CD4-positive, alpha-beta memory T cell (primary cell): ENCODE data around the gene VTI1A. TPM values are rescaled to one million over a fixed set of nuclear protein-coding genes. Genes with fewer than 3 reads are reported as not detected.

Experiments used
- CTCF ChIA-PET: fragments of 350-600 bp; sonication (Branson Sonifier 250); formaldehyde crosslinking; loops from one replicate; lab custom pipeline; 2021; ENCODE audit warnings: inconsistent platforms; ENCODE audit not compliant: partially characterized antibody; lab: Charles Lee
- POLR2A ChIA-PET: fragments of 350-600 bp; sonication (Branson Sonifier 250); formaldehyde crosslinking; loops from one replicate; lab custom pipeline; 2021; ENCODE audit not compliant: partially characterized antibody; lab: Charles Lee
- DNase-seq, 5 donors: peaks; one replicate each; pipeline versions ENCODE4 v3.0.0 to v3.0.0-alpha.2; 2020 to 2022; ENCODE audit warnings: mixed read lengths in 1 of 5
- H3K27ac ChIP-seq: one replicate; pipeline ENCODE4 v1.7.0; 2013; ENCODE audit warnings: low read depth, low read length
- H3K27me3 ChIP-seq: 2 replicates; pipeline ENCODE4 v1.7.0; 2013; ENCODE audit warnings: mild to moderate bottlenecking, low read length, moderate library complexity; ENCODE audit not compliant: insufficient read depth
- H3K36me3 ChIP-seq: 2 replicates; pipeline ENCODE4 v1.7.0; 2013; ENCODE audit warnings: mild to moderate bottlenecking, low read length, moderate library complexity; ENCODE audit not compliant: insufficient read depth
- H3K4me1 ChIP-seq: 2 replicates; pipeline ENCODE4 v1.7.0; 2013; ENCODE audit warnings: mild to moderate bottlenecking, low read length, moderate library complexity; ENCODE audit not compliant: insufficient read depth
- H3K4me3 ChIP-seq, 2 donors: one replicate each; pipeline ENCODE4 v1.7.0; 2013; ENCODE audit warnings: low read length in 2 of 2, mild to moderate bottlenecking in 1 of 2
- H3K9me3 ChIP-seq, 2 donors: one replicate each; pipeline ENCODE4 v1.7.0; 2013; ENCODE audit warnings: low read length in 2 of 2, control low read depth in 1 of 2; ENCODE audit not compliant: control insufficient read depth in 1 of 2
- H3K27ac Mint-ChIP-seq, 7 donors: one replicate each; pipeline ENCODE4 v1.8.0; 2020 to 2021; ENCODE audit warnings: mixed read lengths in 7 of 7, mild to moderate bottlenecking in 6 of 7, inconsistent platforms in 3 of 7, moderate library complexity in 3 of 7
- H3K27me3 Mint-ChIP-seq, 2 donors: one replicate each; pipeline ENCODE4 v1.8.0; 2020 to 2021; ENCODE audit warnings: mixed read lengths in 2 of 2
- H3K36me3 Mint-ChIP-seq, 2 donors: one replicate each; pipeline ENCODE4 v1.8.0; 2020 to 2021; ENCODE audit warnings: mixed read lengths in 2 of 2, inconsistent platforms in 1 of 2, mild to moderate bottlenecking in 1 of 2
- H3K4me1 Mint-ChIP-seq, 4 donors: one replicate each; pipeline ENCODE4 v1.8.0; 2020 to 2021; ENCODE audit warnings: mixed read lengths in 4 of 4, mild to moderate bottlenecking in 1 of 4
- H3K4me3 Mint-ChIP-seq, 8 donors: one replicate each; pipeline ENCODE4 v1.8.0; 2020 to 2021; ENCODE audit warnings: mixed read lengths in 8 of 8, mild to moderate bottlenecking in 7 of 8, moderate library complexity in 6 of 8, inconsistent platforms in 3 of 8
- H3K9me3 Mint-ChIP-seq, 8 donors: one replicate each; pipeline ENCODE4 v1.8.0; 2020 to 2021; ENCODE audit warnings: mixed read lengths in 8 of 8, mild to moderate bottlenecking in 5 of 8, inconsistent platforms in 3 of 8, moderate library complexity in 1 of 8
- intact Hi-C: fragments of 100-400 bp; cut with micrococcal nuclease; formaldehyde crosslinking; loops from one replicate; pipeline ENCODE4 v1.15.1; 2023
- polyA plus RNA-seq, 2 donors: library from polyadenylated mRNA; unstranded; fragments of 300-500 nt; fragmentation: Illumina TruSeq; gene quantifications; one replicate each; pipeline ENCODE4 v1.2.3, GENCODE V29; 2021
- total RNA-seq, 2 experiments: library from RNA; stranded (reverse); gene quantifications; one replicate each; pipeline ENCODE4 v1.2.3, GENCODE V29; 2021

The VTI1A gene
- total and polyA plus RNA-seq, 4 experiments from 2014 or later, result 24.4 to 48.5 (median 40.0) TPM

DNA sequence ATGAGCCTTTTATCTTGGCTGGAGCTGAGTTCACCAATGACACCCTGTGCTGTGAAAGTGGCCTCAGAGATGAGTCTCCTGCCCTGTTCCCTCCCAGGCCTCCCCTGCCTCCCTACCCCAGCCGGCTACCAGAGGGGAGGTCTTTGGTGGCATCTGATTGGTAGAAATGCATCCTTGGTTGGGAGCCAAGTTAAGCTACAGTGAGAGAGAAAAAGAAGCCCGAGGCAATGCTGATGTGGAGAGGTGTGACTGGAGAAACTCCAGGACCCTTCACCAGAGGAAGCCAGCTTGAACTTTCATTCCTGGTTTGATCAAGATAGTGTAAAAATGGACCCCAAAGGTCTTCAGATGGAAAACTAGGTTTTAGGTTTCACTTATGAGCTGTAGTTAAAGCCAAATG is 311.9 kb downstream of the VTI1A start:
- no peak overlapping the region for H3K27ac Mint-ChIP-seq
- intact Hi-C loops, result no loop called here
- Histone ChIP-seq H3K4me3 (no peak overlapping the region), H3K27me3 (no peaks in the 10 kb centered on the region), H3K36me3 (no peaks in the 10 kb centered on the region), H3K27ac (no peak overlapping the region), H3K9me3 (no peaks in the 10 kb centered on the region), H3K4me1 (no peaks in the 10 kb centered on the region)
- no peak overlapping the region for H3K4me3 Mint-ChIP-seq
- H3K36me3 Mint-ChIP-seq, result peaks cover 15 to 19% of the 10 kb centered on the region in 2 donors
- POLR2A ChIA-PET, result no interaction called here
- no peaks in the 10 kb centered on the region for H3K4me1 Mint-ChIP-seq
- H3K9me3 Mint-ChIP-seq, result no peaks in the 10 kb centered on the region
- CTCF ChIA-PET, result no interaction called here
- H3K27me3 Mint-ChIP-seq, result no peaks in the 10 kb centered on the region
- no peak for DNase-seq

DNA sequence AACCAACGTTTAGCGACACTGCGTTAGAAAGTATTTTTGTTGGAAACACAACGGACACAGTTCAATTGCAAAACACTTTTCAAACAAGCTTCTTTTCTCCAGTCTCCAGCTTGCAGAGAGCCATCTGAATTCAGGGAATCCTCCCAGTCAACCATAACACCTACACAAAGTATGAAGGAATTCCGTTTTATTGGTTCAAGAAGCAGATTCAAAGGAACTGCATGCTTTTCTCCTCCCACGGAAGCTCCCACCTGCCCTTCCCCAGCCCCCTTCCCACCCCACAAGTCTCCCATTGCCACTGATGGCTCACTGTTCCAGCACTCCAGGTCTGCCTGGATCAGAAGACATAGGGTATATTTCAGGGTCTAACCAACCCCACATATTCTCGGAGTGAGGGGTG is 312.5 kb downstream of the VTI1A start:
- Mint-ChIP-seq H3K27me3 (no peaks in the 10 kb centered on the region), H3K4me1 (no peaks in the 10 kb centered on the region), H3K27ac (no peak overlapping the region), H3K9me3 (no peaks in the 10 kb centered on the region), H3K4me3 (no peak overlapping the region), H3K36me3 (peaks cover 9 to 14% of the 10 kb centered on the region in 2 donors)
- H3K27me3 ChIP-seq, result no peaks in the 10 kb centered on the region
- intact Hi-C loops, result no loop called here
- no peaks in the 10 kb centered on the region for H3K9me3 ChIP-seq
- DNase-seq, result no peak
- H3K4me1 ChIP-seq, result no peaks in the 10 kb centered on the region
- no peak overlapping the region for H3K27ac ChIP-seq
- H3K36me3 ChIP-seq, result no peaks in the 10 kb centered on the region
- POLR2A ChIA-PET, result no interaction called here
- CTCF ChIA-PET, result no interaction called here
- H3K4me3 ChIP-seq, result no peak overlapping the region

DNA sequence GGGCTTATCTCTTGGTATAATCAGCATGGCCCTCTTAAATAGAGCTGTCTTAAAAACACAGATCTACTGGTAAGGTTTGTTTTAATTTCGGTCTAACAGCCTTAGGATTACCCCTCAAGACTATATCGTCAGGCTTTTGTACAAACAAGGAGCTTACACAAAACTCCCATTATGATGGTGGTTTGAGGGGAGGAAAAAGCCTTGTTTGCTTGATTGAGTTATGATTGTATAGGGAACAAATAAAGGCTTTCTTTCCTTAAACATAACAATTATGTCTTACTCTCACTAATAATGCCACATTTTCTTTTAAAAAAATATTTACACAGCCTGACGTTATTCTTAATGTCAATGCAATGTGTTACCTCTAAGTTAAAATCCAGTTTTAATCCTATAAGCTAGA is 314.2 kb downstream of the VTI1A start:
- ChIA-PET POLR2A (no interaction called here), CTCF (interaction anchor here (0.9 kb wide), 1 partner anchor 19 kb away, joined by 3 read pairs; no protein-coding TSS in a partner anchor)
- no peaks in the 10 kb centered on the region for H3K36me3 ChIP-seq
- no peak overlapping the region for H3K4me3 ChIP-seq
- no peaks in the 10 kb centered on the region for H3K9me3 ChIP-seq
- no peak overlapping the region for H3K27ac ChIP-seq
- Mint-ChIP-seq H3K27ac (no peak overlapping the region), H3K4me1 (no peaks in the 10 kb centered on the region), H3K27me3 (no peaks in the 10 kb centered on the region), H3K36me3 (peaks cover 6 to 12% of the 10 kb centered on the region in 2 donors), H3K9me3 (no peaks in the 10 kb centered on the region), H3K4me3 (no peak overlapping the region)
- H3K27me3 ChIP-seq, result no peaks in the 10 kb centered on the region
- intact Hi-C loops, result no loop called here
- DNase-seq, result no peak
- H3K4me1 ChIP-seq, result no peaks in the 10 kb centered on the region

DNA sequence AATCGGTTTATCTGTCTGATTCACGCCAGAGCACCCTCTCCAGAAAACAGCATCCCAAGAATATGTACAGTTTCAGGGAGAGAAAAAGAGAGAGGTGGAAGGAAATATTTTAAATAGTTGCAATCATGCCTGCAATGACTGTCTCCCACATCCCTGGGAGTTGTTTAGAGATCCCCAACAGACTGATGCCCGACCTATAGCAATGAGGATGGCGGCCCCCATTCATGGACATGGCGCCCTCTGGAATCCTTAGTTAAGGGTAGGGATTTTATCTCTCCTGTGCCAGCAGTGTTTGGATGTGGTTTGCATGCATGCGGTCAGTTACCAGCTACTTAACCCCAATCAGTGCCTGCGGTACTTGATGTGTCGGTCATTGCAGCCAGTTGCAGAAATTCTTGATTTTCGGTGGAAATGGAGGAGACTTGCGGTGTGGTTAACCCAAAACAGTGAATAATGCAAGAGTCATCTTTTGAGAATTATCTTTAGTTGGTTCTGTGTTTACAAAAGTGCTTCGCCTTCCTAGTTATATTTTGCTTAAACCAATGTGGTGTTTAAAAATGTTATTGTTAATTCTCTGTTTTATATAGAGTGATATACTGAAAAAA is 317.0 kb downstream of the VTI1A start:
- no peaks in the 10 kb centered on the region for H3K36me3 ChIP-seq
- no peak overlapping the region for H3K27ac Mint-ChIP-seq
- H3K27ac ChIP-seq, result no peak overlapping the region
- H3K27me3 Mint-ChIP-seq, result no peaks in the 10 kb centered on the region
- no peak overlapping the region for H3K4me3 ChIP-seq
- POLR2A ChIA-PET, result no interaction called here
- intact Hi-C loops, result no loop called here
- H3K9me3 Mint-ChIP-seq, result no peaks in the 10 kb centered on the region
- H3K9me3 ChIP-seq, result no peaks in the 10 kb centered on the region
- no peaks in the 10 kb centered on the region for H3K27me3 ChIP-seq
- DNase-seq, result no peak
- H3K4me1 Mint-ChIP-seq, result peaks cover 0 to 2% (median 0%) of the 10 kb centered on the region in 4 donors
- H3K4me1 ChIP-seq, result no peaks in the 10 kb centered on the region
- peaks cover 1 to 8% of the 10 kb centered on the region in 2 donors for H3K36me3 Mint-ChIP-seq
- CTCF ChIA-PET, result no interaction called here
- no peak overlapping the region for H3K4me3 Mint-ChIP-seq

DNA sequence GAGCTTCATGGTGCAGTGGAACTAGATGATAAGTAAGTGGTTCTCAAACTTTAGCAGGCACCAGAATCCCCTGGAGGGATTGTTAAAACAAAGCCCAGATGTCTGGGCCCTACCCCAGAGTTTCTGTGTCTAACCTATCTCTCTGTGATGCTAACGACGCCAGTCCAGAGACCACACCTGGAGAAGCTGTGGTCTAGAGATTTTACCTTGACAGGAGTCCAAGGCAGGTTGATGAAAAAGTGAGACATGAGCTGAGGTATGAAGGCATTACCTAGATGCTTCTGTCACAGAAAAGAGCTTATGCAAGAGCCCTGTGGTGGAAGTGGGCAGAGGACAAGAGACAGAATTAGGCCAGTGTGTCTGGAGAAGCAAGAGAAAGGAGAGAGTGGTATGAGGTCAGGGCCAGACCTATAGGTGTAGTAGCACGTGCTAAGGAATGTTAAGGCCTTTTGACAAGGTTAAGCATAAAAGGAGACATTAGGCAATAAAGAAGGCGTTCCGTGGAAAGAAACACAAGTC is 318.8 kb downstream of the VTI1A start:
- intact Hi-C loops, result no loop called here
- Histone ChIP-seq H3K27me3 (no peaks in the 10 kb centered on the region), H3K9me3 (no peaks in the 10 kb centered on the region), H3K36me3 (no peaks in the 10 kb centered on the region), H3K4me1 (no peaks in the 10 kb centered on the region), H3K27ac (no peak overlapping the region), H3K4me3 (no peak overlapping the region)
- Mint-ChIP-seq H3K27me3 (no peaks in the 10 kb centered on the region), H3K4me1 (peaks cover 0 to 2% (median 0%) of the 10 kb centered on the region in 4 donors), H3K9me3 (no peaks in the 10 kb centered on the region), H3K36me3 (peaks cover 1 to 7% of the 10 kb centered on the region in 2 donors), H3K4me3 (no peak overlapping the region), H3K27ac (no peak overlapping the region)
- ChIA-PET POLR2A (no interaction called here), CTCF (no interaction called here)
- DNase-seq, result no peak

DNA sequence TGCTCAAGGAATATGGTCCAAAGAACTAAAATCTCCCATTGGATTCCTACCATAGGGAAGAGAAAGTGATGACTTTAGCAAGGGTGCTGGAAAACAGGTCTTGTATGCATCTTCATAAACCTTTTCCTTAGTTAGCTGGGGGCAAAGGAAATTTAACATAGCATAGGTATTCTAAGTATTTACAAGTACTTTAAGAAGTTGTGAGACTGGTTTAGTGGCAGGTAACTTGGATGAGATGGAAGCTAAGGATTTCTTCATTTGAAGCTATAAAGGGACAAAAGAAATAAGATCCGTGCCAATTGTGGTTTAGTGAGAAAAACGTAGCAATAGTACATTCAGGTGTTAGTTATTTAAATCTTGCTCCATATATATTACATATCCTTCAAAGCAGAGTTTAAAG is 319.6 kb downstream of the VTI1A start:
- ChIA-PET CTCF (no interaction called here), POLR2A (no interaction called here)
- H3K36me3 Mint-ChIP-seq, result peaks cover 0 to 15% of the 10 kb centered on the region in 2 donors
- Histone ChIP-seq H3K9me3 (no peaks in the 10 kb centered on the region), H3K4me3 (no peak overlapping the region), H3K27ac (no peak overlapping the region), H3K4me1 (no peaks in the 10 kb centered on the region), H3K27me3 (no peaks in the 10 kb centered on the region), H3K36me3 (no peaks in the 10 kb centered on the region)
- no peak overlapping the region for H3K27ac Mint-ChIP-seq
- peaks cover 0 to 2% (median 0%) of the 10 kb centered on the region in 4 donors for H3K4me1 Mint-ChIP-seq
- no peaks in the 10 kb centered on the region for H3K9me3 Mint-ChIP-seq
- no peak overlapping the region for H3K4me3 Mint-ChIP-seq
- no peak for DNase-seq
- no peaks in the 10 kb centered on the region for H3K27me3 Mint-ChIP-seq
- intact Hi-C loops, result no loop called here

DNA sequence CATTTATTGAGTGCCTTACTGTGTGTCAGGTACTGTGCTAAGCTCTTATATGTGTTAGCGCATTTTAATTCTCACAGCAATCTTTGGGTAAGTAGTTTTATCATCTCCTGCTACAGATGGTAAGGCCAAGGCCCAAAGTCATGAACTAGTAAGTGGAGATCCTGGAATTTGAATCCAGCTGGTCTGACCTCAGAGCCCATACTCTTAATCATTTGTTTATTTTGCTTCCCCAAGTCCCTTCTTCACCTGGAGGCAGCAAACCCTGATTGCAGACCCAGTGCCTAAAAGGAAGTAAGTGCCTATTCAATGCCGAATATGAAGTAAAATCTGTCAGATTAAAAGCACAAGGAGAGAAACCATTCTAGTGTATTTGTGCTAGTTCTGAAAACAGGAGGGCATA is 320.1 kb downstream of the VTI1A start:
- Histone ChIP-seq H3K27ac (no peak overlapping the region), H3K36me3 (no peaks in the 10 kb centered on the region), H3K9me3 (no peaks in the 10 kb centered on the region), H3K4me1 (no peaks in the 10 kb centered on the region), H3K4me3 (no peak overlapping the region), H3K27me3 (no peaks in the 10 kb centered on the region)
- Mint-ChIP-seq H3K4me3 (no peak overlapping the region), H3K4me1 (peaks cover 0 to 2% (median 0%) of the 10 kb centered on the region in 4 donors), H3K36me3 (peaks cover under 1 to 15% of the 10 kb centered on the region in 2 donors), H3K9me3 (no peaks in the 10 kb centered on the region), H3K27ac (no peak overlapping the region), H3K27me3 (no peaks in the 10 kb centered on the region)
- ChIA-PET CTCF (no interaction called here), POLR2A (no interaction called here)
- intact Hi-C loops, result no loop called here
- DNase-seq, result no peak
